H1 (cell line): ENCODE measurements around the gene RNF6. TPM values are rescaled to one million over a fixed set of nuclear protein-coding genes. Genes with fewer than 3 reads are reported as not detected.

Experiments
- NANOG ChIP-seq: IDR thresholded peaks from 2 replicates; pipeline ENCODE4 v1.6.1; 2011; ENCODE audit warnings: low read length, low read depth, mild to moderate bottlenecking, inconsistent platforms; ENCODE audit not compliant: insufficient read depth, poor library complexity, severe bottlenecking
- SRF ChIP-seq: IDR thresholded peaks from 2 replicates; pipeline ENCODE4 v1.6.1; 2011; ENCODE audit warnings: mild to moderate bottlenecking, low read depth, low read length, moderate library complexity
- TAF1 ChIP-seq: IDR thresholded peaks from 2 replicates; pipeline ENCODE4 v1.6.1; 2011; ENCODE audit warnings: mild to moderate bottlenecking, low read depth, low read length
- polyA plus RNA-seq, 7 experiments: library from polyadenylated mRNA; depleted of rRNA in 3 of 7; stranded (reverse) in 5 of 7; unstranded in 2 of 7; fragments of >200 nt in 5 of 7; fragments of 200-250 nt in 2 of 7; gene quantifications; 1 replicate in 5 of 7; 2 replicates in 1 of 7; 4 replicates in 1 of 7; pipeline versions ENCODE4 v1.2.1 to v1.2.3, GENCODE V29; 2011 to 2013; ENCODE audit warnings: missing spikeins in 2 of 7, mixed read lengths in 2 of 7
- total RNA-seq: library from RNA; stranded (reverse); fragmentation: NEBNext Ultra II Directional; extraction: Animal tissue kit (Norgen Biotek cat#: 25700); gene quantifications from 2 replicates; pipeline ENCODE4 v1.2.1, GENCODE V29; 2021

Gene RNF6
- total and polyA plus RNA-seq, 2 of the 8 experiments (the other 6 are each of a cell fraction or from before 2014, with no cell fraction given): 4.0 to 13.8 TPM

DNA sequence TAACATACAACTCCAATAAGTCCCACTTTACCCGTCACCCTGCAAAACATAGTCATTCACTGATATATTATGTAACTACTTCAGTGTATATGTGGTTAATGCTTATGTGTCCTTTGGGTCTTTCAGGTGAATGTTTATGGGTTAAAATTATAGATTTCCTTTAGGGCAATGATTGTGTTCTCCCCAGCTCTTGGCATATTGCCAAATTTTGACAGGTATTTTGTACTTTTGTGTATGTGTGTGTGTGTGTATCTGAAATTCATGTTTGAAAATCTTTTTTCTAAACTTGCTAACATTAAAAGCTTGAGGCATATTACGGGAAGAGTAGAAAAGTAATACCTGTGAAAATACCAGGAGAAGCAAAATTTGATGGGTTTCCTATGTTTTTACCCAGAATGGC, 40.0 kb upstream of the RNF6 start (continued):
- TF ChIP-seq SRF: no peak
- TF ChIP-seq TAF1: no peak
- TF ChIP-seq NANOG: no peak
